GM15510 (cell line): ENCODE results near the gene GRID1.

ENCODE experiments used
- POLR2A ChIP-seq: IDR thresholded peaks from 3 replicates; pipeline ENCODE4 v1.6.1; 2011; ENCODE audit warnings: borderline replicate concordance; ENCODE audit not compliant: insufficient read length; ENCODE audit errors: extremely low read depth

GRID1 gene

GRCh38 chr10:85610381-85611092, 756.1 kb downstream of the GRID1 start:
- TF ChIP-seq POLR2A = no peak

- no peak for TF ChIP-seq POLR2A
These were observed 757.1 kb downstream of the GRID1 start for GRCh38 chr10:85609509-85609908.

- no peak for TF ChIP-seq POLR2A
These were observed 757.9 kb downstream of the GRID1 start for GRCh38 chr10:85608706-85609105.

- TF ChIP-seq POLR2A = no peak
These were observed 759.4 kb downstream of the GRID1 start for GRCh38 chr10:85607043-85607695.

- TF ChIP-seq POLR2A = no peak
These were observed 760.2 kb downstream of the GRID1 start for GRCh38 chr10:85606401-85606800.

GRCh38 chr10:85604884-85605283, 761.7 kb downstream of the GRID1 start:
- TF ChIP-seq POLR2A = no peak

- no peak for TF ChIP-seq POLR2A
These were observed 762.4 kb downstream of the GRID1 start for GRCh38 chr10:85604136-85604725.

GRCh38 chr10:85603151-85603940, 763.2 kb downstream of the GRID1 start:
- no peak for TF ChIP-seq POLR2A

- TF ChIP-seq POLR2A = no peak
These were observed 763.9 kb downstream of the GRID1 start for GRCh38 chr10:85602713-85603112.

- TF ChIP-seq POLR2A = no peak
These were observed 764.3 kb downstream of the GRID1 start for GRCh38 chr10:85602306-85602705.

- no peak for TF ChIP-seq POLR2A
These were observed 765.1 kb downstream of the GRID1 start for GRCh38 chr10:85601526-85601925.

- no peak for TF ChIP-seq POLR2A
These were observed 765.9 kb downstream of the GRID1 start for GRCh38 chr10:85600744-85601081.

- no peak for TF ChIP-seq POLR2A
These were observed 766.4 kb downstream of the GRID1 start for GRCh38 chr10:85600026-85600743.

- TF ChIP-seq POLR2A = no peak
These were observed 767.5 kb downstream of the GRID1 start for GRCh38 chr10:85599081-85599480.

GRCh38 chr10:85598646-85599045, 767.9 kb downstream of the GRID1 start:
- no peak for TF ChIP-seq POLR2A

- TF ChIP-seq POLR2A = no peak
These were observed 769.6 kb downstream of the GRID1 start for GRCh38 chr10:85597006-85597405.

- TF ChIP-seq POLR2A = no peak
These were observed 770.2 kb downstream of the GRID1 start for GRCh38 chr10:85596389-85596788.
